HCT116 (cell line): Measurements from ENCODE around the gene DDAH1. TPM values are rescaled to one million over a fixed set of nuclear protein-coding genes. Genes with fewer than 3 reads are reported as not detected.

ENCODE experiments used
- ATAC-seq: fragments of 200-7000 bp; cut with Tn5 transposase; 2 replicates; pipeline ENCODE4 v1.9.1; 2020; ENCODE audit warnings: mild to moderate bottlenecking, moderate library complexity
- BruUV-seq: library from RNA; stranded (reverse); fragments of 400-500 nt; replicated peaks from 2 replicates; lab custom pipeline; 2021; lab: Mats Ljungman, UMichigan
- CTCF ChIA-PET: fragments of 300-600 bp; sonication (Branson Sonifier 250); formaldehyde crosslinking; loops from one replicate; lab custom pipeline; 2021; ENCODE audit warnings: antibody characterized with exemption; lab: Charles Lee
- POLR2A ChIA-PET: fragments of 300-600, 350-600 bp; sonication (Branson Sonifier 250); formaldehyde crosslinking; loops from one replicate; lab custom pipeline; 2021; ENCODE audit warnings: antibody characterized with exemption; lab: Charles Lee
- RAD21 ChIA-PET, 2 experiments: fragments of 300-600 bp; sonication (Branson Sonifier 250); formaldehyde crosslinking; loops; one replicate each; lab custom pipeline; 2023; ENCODE audit warnings: low total read pairs in 2 of 2; ENCODE audit not compliant: uncharacterized antibody in 2 of 2, unreplicated experiment in 2 of 2, low non-redundant PET in 1 of 2; lab: Charles Lee
- DNase-seq: peaks from one replicate; pipeline ENCODE4 v3.0.0-alpha.2; 2010; ENCODE audit warnings: low read depth, low spot score
- H2AFZ ChIP-seq: fragments of 200-600 bp; shearing (Covaris generic), sonication (generic); 2 replicates; pipeline ENCODE4 v1.6.1; 2017; ENCODE audit warnings: low read depth, mixed run types, mixed read lengths, antibody characterized with exemption, low read length; ENCODE audit not compliant: poor library complexity, severe bottlenecking
- H3K27ac ChIP-seq: 2 replicates; pipeline ENCODE4 v1.5.1; 2012; ENCODE audit warnings: low read depth, low read length
- H3K27me3 ChIP-seq: fragments of 200-600 bp; sonication (generic); 2 replicates; pipeline ENCODE4 v1.6.1; 2016; ENCODE audit warnings: mixed run types, low read length, mixed read lengths; ENCODE audit not compliant: insufficient read depth
- H3K36me3 ChIP-seq, 2 experiments: fragments of 200-500 bp in 1 of 2; fragments of 200-600 bp in 1 of 2; sonication (Bioruptor generic) in 1 of 2; sonication (generic) in 1 of 2; 2 replicates each; pipeline versions ENCODE4 v1.5.1 to v1.6.1; 2014 to 2016; ENCODE audit warnings: low read length in 2 of 2, inconsistent platforms in 1 of 2, mixed read lengths in 1 of 2, mixed run types in 1 of 2; ENCODE audit not compliant: insufficient read depth in 2 of 2, control insufficient read depth in 1 of 2
- H3K4me1 ChIP-seq, 2 experiments: fragments of 200-600 bp in 1 of 2; sonication (generic) in 1 of 2; 2 replicates each; pipeline versions ENCODE4 v1.5.1 to v1.6.1; 2012 to 2017; ENCODE audit warnings: low read length in 2 of 2, inconsistent platforms in 1 of 2, mild to moderate bottlenecking in 1 of 2, mixed read lengths in 1 of 2, mixed run types in 1 of 2, moderate library complexity in 1 of 2; ENCODE audit not compliant: insufficient read depth in 2 of 2, control insufficient read depth in 1 of 2
- H3K4me2 ChIP-seq: fragments of 200-600 bp; sonication (generic); 2 replicates; pipeline ENCODE4 v1.6.1; 2017; ENCODE audit warnings: mixed run types, low read length, mixed read lengths
- H3K4me3 ChIP-seq, 2 experiments: fragments of 200-600 bp in 1 of 2; sonication (generic) in 1 of 2; replicated peaks in 1 of 2; 2 replicates each; pipeline ENCODE4 v1.5.1; 2011 to 2016; ENCODE audit warnings: low read length in 2 of 2, control low read depth in 1 of 2, low read depth in 1 of 2, mild to moderate bottlenecking in 1 of 2, mixed read lengths in 1 of 2, mixed run types in 1 of 2
- H3K79me2 ChIP-seq: fragments of 200-600 bp; sonication (generic); 2 replicates; pipeline ENCODE4 v1.6.1; 2017; ENCODE audit warnings: mild to moderate bottlenecking, mixed run types, low read length, moderate library complexity, mixed read lengths; ENCODE audit not compliant: insufficient read depth
- H3K9ac ChIP-seq: fragments of 200-600 bp; sonication (generic); 2 replicates; pipeline ENCODE4 v1.6.1; 2016; ENCODE audit warnings: low read length, mixed read lengths
- H3K9me2 ChIP-seq: fragments of 200-600 bp; sonication (generic), shearing (Covaris generic); 2 replicates; pipeline ENCODE4 v1.6.1; 2017; ENCODE audit warnings: mixed run types, mild to moderate bottlenecking, moderate library complexity; ENCODE audit not compliant: insufficient read depth
- H3K9me3 ChIP-seq, 2 experiments: fragments of 200-500 bp in 1 of 2; fragments of 200-600 bp in 1 of 2; sonication (Bioruptor generic) in 1 of 2; sonication (generic) in 1 of 2; 2 replicates each; pipeline ENCODE4 v1.6.1; 2014 to 2017; ENCODE audit warnings: low read length in 2 of 2, mixed read lengths in 2 of 2, inconsistent platforms in 1 of 2, low read depth in 1 of 2, mild to moderate bottlenecking in 1 of 2, mixed run types in 1 of 2, moderate library complexity in 1 of 2; ENCODE audit not compliant: control insufficient read depth in 1 of 2, insufficient read depth in 1 of 2
- H4K20me1 ChIP-seq: fragments of 200-600 bp; sonication (generic), shearing (Covaris generic); 2 replicates; pipeline ENCODE4 v1.6.1; 2017; ENCODE audit warnings: mixed run types, mild to moderate bottlenecking, moderate library complexity; ENCODE audit not compliant: insufficient read depth
- ATF3 ChIP-seq: IDR thresholded peaks from 2 replicates; pipeline ENCODE4 v1.6.1; 2012
- CTCF ChIP-seq, 3 experiments: fragments of 200-600 bp in 1 of 3; sonication (generic) in 1 of 3; IDR thresholded peaks in 2 of 3; conservative IDR thresholded peaks in 1 of 3; 2 replicates each; pipeline ENCODE4 v1.5.1; 2012 to 2017; ENCODE audit warnings: low read depth in 2 of 3, low read length in 2 of 3, antibody characterized with exemption in 1 of 3, borderline replicate concordance in 1 of 3, control low read depth in 1 of 3, mild to moderate bottlenecking in 1 of 3, mixed read lengths in 1 of 3, mixed run types in 1 of 3, moderate library complexity in 1 of 3; ENCODE audit not compliant: insufficient read depth in 1 of 3
- REST ChIP-seq: IDR thresholded peaks from 2 replicates; pipeline ENCODE4 v1.6.1; 2012; ENCODE audit warnings: low read depth
- ZFX ChIP-seq: fragments of 450-650 bp; IDR thresholded peaks from 2 replicates; pipeline ENCODE4 v1.6.1; 2017
- ZNF274 ChIP-seq: fragments of 200-500 bp; sonication (Bioruptor generic); IDR thresholded peaks from 2 replicates; pipeline ENCODE4 v1.6.1; 2014; ENCODE audit warnings: mild to moderate bottlenecking, low read depth, low read length, inconsistent platforms
- intact Hi-C: fragments of 100-400 bp; cut with micrococcal nuclease; formaldehyde crosslinking; loops from 2 replicates; pipeline ENCODE4 v1.10.0; 2022
- total RNA-seq: library from RNA; stranded (reverse); gene quantifications from one replicate; pipeline ENCODE4 v1.2.1, GENCODE V29; 2021; ENCODE audit not compliant: unreplicated experiment

The DDAH1 gene
- total RNA-seq, 1 experiment from 2014 or later = 16.6 TPM

GRCh38 chr1:85307987-85308832 lies 156.7 kb downstream of the DDAH1 start (continued):
- no peak for TF ChIP-seq REST
- no peak for TF ChIP-seq ZFX

- ChIA-PET POLR2A (no interaction called here), RAD21 (no interaction called here), CTCF (no interaction called here)
- no peak for DNase-seq
- peaks cover 3 to 13% of the 10 kb centered on the region in 2 experiments; a peak in 2 of 4 replicates for H3K4me1 ChIP-seq
- no peak overlapping the region for H3K4me3 ChIP-seq
- no peaks in the 10 kb centered on the region for H3K9me3 ChIP-seq
- H2AFZ ChIP-seq = no peak overlapping the region
- no peak overlapping the region for H3K4me2 ChIP-seq
- no peak overlapping the region for H3K27ac ChIP-seq
- no peaks in the 10 kb centered on the region for H3K79me2 ChIP-seq
- H3K9ac ChIP-seq = no peak overlapping the region
- H3K27me3 ChIP-seq = no peaks in the 10 kb centered on the region
- intact Hi-C loops = loop anchor here (5.0 to 10.0 kb wide), 3 partner anchors 91 to 579 kb away; partner anchors contain the start of gene ZNHIT6
- no peaks in the 10 kb centered on the region for H4K20me1 ChIP-seq
- no peaks in the 10 kb centered on the region for H3K9me2 ChIP-seq
- ATAC-seq = no peak
- TF ChIP-seq CTCF (IDR thresholded peaks at IDR 0.05 in 2 of 3, conservative IDR thresholded peaks at IDR 0.05 in 1 of 3; ENCODE audit: borderline replicate concordance in 1 of 3, insufficient read depth in 1 of 3, low read depth in 2 of 3, low read length in 2 of 3) = no peak
- no peak for TF ChIP-seq ZNF274
- no peak for TF ChIP-seq REST
- TF ChIP-seq ATF3 = no peak
- no peaks in the 10 kb centered on the region for H3K36me3 ChIP-seq
- BruUV-seq = no TSS peak
Observed at GRCh38 chr1:85306236-85306635, 158.7 kb downstream of the DDAH1 start.
